ENCODE measurements around the gene ORC6.

DNA sequence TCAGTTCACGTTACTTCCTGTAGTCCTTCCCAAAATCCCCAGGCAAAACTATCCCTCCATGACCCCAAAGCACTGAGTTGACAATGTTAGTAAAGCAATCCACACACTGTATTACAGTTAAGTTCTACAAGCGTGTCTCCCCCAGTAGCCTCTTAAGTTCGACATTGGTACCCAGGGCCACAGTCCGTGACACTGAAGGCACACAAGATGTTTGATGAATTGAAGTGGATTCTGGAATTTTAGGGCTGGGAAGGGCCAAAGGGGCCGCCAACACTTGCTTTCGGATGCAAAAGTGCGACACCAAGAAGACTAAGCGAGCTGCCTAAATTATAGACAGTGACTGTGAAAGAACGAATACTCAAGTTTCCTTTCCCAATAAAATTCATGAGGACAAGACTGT, 2.0 kb upstream of the ORC6 start:
- TF ChIP-seq, protein P1, sequence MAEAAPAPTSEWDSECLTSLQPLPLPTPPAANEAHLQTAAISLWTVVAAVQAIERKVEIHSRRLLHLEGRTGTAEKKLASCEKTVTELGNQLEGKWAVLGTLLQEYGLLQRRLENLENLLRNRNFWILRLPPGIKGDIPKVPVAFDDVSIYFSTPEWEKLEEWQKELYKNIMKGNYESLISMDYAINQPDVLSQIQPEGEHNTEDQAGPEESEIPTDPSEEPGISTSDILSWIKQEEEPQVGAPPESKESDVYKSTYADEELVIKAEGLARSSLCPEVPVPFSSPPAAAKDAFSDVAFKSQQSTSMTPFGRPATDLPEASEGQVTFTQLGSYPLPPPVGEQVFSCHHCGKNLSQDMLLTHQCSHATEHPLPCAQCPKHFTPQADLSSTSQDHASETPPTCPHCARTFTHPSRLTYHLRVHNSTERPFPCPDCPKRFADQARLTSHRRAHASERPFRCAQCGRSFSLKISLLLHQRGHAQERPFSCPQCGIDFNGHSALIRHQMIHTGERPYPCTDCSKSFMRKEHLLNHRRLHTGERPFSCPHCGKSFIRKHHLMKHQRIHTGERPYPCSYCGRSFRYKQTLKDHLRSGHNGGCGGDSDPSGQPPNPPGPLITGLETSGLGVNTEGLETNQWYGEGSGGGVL (tag by site-specific recombination; IDR thresholded peaks at IDR 0.05), result no peak
- no peak for TF ChIP-seq ZNF530 (tag by site-specific recombination; IDR thresholded peaks at IDR 0.05; ENCODE audit: low read depth)
- TF ChIP-seq, protein P2, sequence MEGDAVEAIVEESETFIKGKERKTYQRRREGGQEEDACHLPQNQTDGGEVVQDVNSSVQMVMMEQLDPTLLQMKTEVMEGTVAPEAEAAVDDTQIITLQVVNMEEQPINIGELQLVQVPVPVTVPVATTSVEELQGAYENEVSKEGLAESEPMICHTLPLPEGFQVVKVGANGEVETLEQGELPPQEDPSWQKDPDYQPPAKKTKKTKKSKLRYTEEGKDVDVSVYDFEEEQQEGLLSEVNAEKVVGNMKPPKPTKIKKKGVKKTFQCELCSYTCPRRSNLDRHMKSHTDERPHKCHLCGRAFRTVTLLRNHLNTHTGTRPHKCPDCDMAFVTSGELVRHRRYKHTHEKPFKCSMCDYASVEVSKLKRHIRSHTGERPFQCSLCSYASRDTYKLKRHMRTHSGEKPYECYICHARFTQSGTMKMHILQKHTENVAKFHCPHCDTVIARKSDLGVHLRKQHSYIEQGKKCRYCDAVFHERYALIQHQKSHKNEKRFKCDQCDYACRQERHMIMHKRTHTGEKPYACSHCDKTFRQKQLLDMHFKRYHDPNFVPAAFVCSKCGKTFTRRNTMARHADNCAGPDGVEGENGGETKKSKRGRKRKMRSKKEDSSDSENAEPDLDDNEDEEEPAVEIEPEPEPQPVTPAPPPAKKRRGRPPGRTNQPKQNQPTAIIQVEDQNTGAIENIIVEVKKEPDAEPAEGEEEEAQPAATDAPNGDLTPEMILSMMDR (tag by site-specific recombination; IDR thresholded peaks at IDR 0.05), result no peak
- TF ChIP-seq OSR2 (tag by site-specific recombination; IDR thresholded peaks at IDR 0.05), result no peak
- TF ChIP-seq, protein P3, sequence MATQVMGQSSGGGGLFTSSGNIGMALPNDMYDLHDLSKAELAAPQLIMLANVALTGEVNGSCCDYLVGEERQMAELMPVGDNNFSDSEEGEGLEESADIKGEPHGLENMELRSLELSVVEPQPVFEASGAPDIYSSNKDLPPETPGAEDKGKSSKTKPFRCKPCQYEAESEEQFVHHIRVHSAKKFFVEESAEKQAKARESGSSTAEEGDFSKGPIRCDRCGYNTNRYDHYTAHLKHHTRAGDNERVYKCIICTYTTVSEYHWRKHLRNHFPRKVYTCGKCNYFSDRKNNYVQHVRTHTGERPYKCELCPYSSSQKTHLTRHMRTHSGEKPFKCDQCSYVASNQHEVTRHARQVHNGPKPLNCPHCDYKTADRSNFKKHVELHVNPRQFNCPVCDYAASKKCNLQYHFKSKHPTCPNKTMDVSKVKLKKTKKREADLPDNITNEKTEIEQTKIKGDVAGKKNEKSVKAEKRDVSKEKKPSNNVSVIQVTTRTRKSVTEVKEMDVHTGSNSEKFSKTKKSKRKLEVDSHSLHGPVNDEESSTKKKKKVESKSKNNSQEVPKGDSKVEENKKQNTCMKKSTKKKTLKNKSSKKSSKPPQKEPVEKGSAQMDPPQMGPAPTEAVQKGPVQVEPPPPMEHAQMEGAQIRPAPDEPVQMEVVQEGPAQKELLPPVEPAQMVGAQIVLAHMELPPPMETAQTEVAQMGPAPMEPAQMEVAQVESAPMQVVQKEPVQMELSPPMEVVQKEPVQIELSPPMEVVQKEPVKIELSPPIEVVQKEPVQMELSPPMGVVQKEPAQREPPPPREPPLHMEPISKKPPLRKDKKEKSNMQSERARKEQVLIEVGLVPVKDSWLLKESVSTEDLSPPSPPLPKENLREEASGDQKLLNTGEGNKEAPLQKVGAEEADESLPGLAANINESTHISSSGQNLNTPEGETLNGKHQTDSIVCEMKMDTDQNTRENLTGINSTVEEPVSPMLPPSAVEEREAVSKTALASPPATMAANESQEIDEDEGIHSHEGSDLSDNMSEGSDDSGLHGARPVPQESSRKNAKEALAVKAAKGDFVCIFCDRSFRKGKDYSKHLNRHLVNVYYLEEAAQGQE (tag by site-specific recombination; IDR thresholded peaks at IDR 0.05), result no peak
- TF ChIP-seq, protein P4, sequence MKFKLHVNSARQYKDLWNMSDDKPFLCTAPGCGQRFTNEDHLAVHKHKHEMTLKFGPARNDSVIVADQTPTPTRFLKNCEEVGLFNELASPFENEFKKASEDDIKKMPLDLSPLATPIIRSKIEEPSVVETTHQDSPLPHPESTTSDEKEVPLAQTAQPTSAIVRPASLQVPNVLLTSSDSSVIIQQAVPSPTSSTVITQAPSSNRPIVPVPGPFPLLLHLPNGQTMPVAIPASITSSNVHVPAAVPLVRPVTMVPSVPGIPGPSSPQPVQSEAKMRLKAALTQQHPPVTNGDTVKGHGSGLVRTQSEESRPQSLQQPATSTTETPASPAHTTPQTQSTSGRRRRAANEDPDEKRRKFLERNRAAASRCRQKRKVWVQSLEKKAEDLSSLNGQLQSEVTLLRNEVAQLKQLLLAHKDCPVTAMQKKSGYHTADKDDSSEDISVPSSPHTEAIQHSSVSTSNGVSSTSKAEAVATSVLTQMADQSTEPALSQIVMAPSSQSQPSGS (tag by site-specific recombination; IDR thresholded peaks at IDR 0.05; ENCODE audit: low read depth), result no peak
- TF ChIP-seq, protein P5, sequence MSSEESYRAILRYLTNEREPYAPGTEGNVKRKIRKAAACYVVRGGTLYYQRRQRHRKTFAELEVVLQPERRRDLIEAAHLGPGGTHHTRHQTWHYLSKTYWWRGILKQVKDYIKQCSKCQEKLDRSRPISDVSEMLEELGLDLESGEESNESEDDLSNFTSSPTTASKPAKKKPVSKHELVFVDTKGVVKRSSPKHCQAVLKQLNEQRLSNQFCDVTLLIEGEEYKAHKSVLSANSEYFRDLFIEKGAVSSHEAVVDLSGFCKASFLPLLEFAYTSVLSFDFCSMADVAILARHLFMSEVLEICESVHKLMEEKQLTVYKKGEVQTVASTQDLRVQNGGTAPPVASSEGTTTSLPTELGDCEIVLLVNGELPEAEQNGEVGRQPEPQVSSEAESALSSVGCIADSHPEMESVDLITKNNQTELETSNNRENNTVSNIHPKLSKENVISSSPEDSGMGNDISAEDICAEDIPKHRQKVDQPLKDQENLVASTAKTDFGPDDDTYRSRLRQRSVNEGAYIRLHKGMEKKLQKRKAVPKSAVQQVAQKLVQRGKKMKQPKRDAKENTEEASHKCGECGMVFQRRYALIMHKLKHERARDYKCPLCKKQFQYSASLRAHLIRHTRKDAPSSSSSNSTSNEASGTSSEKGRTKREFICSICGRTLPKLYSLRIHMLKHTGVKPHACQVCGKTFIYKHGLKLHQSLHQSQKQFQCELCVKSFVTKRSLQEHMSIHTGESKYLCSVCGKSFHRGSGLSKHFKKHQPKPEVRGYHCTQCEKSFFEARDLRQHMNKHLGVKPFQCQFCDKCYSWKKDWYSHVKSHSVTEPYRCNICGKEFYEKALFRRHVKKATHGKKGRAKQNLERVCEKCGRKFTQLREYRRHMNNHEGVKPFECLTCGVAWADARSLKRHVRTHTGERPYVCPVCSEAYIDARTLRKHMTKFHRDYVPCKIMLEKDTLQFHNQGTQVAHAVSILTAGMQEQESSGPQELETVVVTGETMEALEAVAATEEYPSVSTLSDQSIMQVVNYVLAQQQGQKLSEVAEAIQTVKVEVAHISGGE (tag by site-specific recombination; conservative IDR thresholded peaks at IDR 0.05; ENCODE audit: low read depth), result no peak
- TF ChIP-seq ZNF677 (tag by site-specific recombination; IDR thresholded peaks at IDR 0.05), result no peak
- no peak for TF ChIP-seq ZNF768 (tag by site-specific recombination; IDR thresholded peaks at IDR 0.05)

Data from HEK293 (cell line).